Measurements from ENCODE around the gene ZC3H4.

The ZC3H4 gene

DNA sequence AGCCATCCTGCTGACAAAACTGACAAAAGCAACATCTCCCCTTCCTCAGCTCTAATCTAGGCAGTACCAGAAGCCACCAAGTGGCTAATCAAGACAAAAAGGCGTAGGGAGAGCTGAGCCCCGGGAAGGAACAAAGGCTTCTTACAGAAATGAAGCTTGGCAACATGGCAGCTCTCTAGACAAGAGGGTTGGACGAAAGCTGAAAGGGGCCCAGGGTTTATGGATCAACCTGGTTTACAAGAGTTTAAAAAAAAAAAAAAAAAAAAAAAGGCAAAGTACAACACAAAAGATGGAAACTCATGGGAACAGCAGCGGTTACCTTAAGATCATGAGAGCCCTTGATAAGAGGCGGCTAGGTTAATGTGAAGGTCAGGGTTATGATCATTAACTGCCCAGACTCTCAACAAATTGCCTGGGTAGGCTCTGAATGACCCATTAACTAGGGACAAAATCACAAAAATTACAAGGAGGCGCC, 14.0 kb downstream of the ZC3H4 start:
- Histone ChIP-seq H3K36me3 (ENCODE audit: control insufficient read depth in 5 of 5, insufficient read depth in 5 of 5, low read length in 5 of 5) (peaks cover 0 to 6% (median 0%) of the 10 kb centered on the region in 5 donors), H3K27ac (ENCODE audit: low read depth, low read length) (no peak overlapping the region), H3K4me1 (ENCODE audit: control insufficient read depth in 5 of 5, insufficient read depth in 5 of 5, low read length in 5 of 5) (peaks cover 5 to 56% (median 43%) of the 10 kb centered on the region in 5 donors), H3K4me3 (ENCODE audit: low read depth in 1 of 5, low read length in 5 of 5) (no peak overlapping the region), H3K9me3 (ENCODE audit: control insufficient read depth in 5 of 5, low read length in 5 of 5) (no peaks in the 10 kb centered on the region), H3K27me3 (ENCODE audit: control insufficient read depth in 5 of 5, insufficient read depth in 4 of 5, low read length in 5 of 5) (no peaks in the 10 kb centered on the region), H3K9ac (ENCODE audit: low read length in 5 of 5) (no peak overlapping the region)

GRCh38 chr19:47098608-47099007, 15.0 kb downstream of the ZC3H4 start:
- Histone ChIP-seq H3K9me3 (ENCODE audit: control insufficient read depth in 5 of 5, low read length in 5 of 5) (no peaks in the 10 kb centered on the region), H3K9ac (ENCODE audit: low read length in 5 of 5) (no peak overlapping the region), H3K4me3 (ENCODE audit: low read depth in 1 of 5, low read length in 5 of 5) (no peak overlapping the region), H3K27me3 (ENCODE audit: control insufficient read depth in 5 of 5, insufficient read depth in 4 of 5, low read length in 5 of 5) (no peaks in the 10 kb centered on the region), H3K36me3 (ENCODE audit: control insufficient read depth in 5 of 5, insufficient read depth in 5 of 5, low read length in 5 of 5) (peaks cover 0 to 13% (median 9%) of the 10 kb centered on the region in 5 donors), H3K4me1 (ENCODE audit: control insufficient read depth in 5 of 5, insufficient read depth in 5 of 5, low read length in 5 of 5) (peaks cover 5 to 65% (median 49%) of the 10 kb centered on the region in 5 donors), H3K27ac (ENCODE audit: low read depth, low read length) (peak overlapping the region; percentile 47)

- Histone ChIP-seq H3K27ac (ENCODE audit: low read depth, low read length) (peak overlapping the region; percentile 47), H3K4me1 (ENCODE audit: control insufficient read depth in 5 of 5, insufficient read depth in 5 of 5, low read length in 5 of 5) (peaks cover 5 to 61% (median 49%) of the 10 kb centered on the region in 5 donors), H3K9me3 (ENCODE audit: control insufficient read depth in 5 of 5, low read length in 5 of 5) (no peaks in the 10 kb centered on the region), H3K27me3 (ENCODE audit: control insufficient read depth in 5 of 5, insufficient read depth in 4 of 5, low read length in 5 of 5) (no peaks in the 10 kb centered on the region), H3K4me3 (ENCODE audit: low read depth in 1 of 5, low read length in 5 of 5) (peak overlapping the region; percentile 4 to 61 (median 55)), H3K36me3 (ENCODE audit: control insufficient read depth in 5 of 5, insufficient read depth in 5 of 5, low read length in 5 of 5) (peaks cover 0 to 18% (median 14%) of the 10 kb centered on the region in 5 donors), H3K9ac (ENCODE audit: low read length in 5 of 5) (peak overlapping the region; percentile 25 to 67 (median 56))
These were observed 16.0 kb downstream of the ZC3H4 start for GRCh38 chr19:47097396-47098201.

GRCh38 chr19:47096721-47097120, 16.9 kb downstream of the ZC3H4 start:
- no peaks in the 10 kb centered on the region for H3K27me3 ChIP-seq (ENCODE audit: control insufficient read depth in 5 of 5, insufficient read depth in 4 of 5, low read length in 5 of 5)
- H3K36me3 ChIP-seq (ENCODE audit: control insufficient read depth in 5 of 5, insufficient read depth in 5 of 5, low read length in 5 of 5) = peaks cover 2 to 26% (median 19%) of the 10 kb centered on the region in 5 donors
- no peak overlapping the region for H3K4me3 ChIP-seq (ENCODE audit: low read depth in 1 of 5, low read length in 5 of 5)
- H3K9me3 ChIP-seq (ENCODE audit: control insufficient read depth in 5 of 5, low read length in 5 of 5) = no peaks in the 10 kb centered on the region
- H3K9ac ChIP-seq (ENCODE audit: low read length in 5 of 5) = no peak overlapping the region
- peak overlapping the region; percentile 47 for H3K27ac ChIP-seq (ENCODE audit: low read depth, low read length)
- H3K4me1 ChIP-seq (ENCODE audit: control insufficient read depth in 5 of 5, insufficient read depth in 5 of 5, low read length in 5 of 5) = peaks cover 5 to 52% (median 43%) of the 10 kb centered on the region in 5 donors

- H3K4me3 ChIP-seq (ENCODE audit: low read depth in 1 of 5, low read length in 5 of 5) = no peak overlapping the region
- H3K4me1 ChIP-seq (ENCODE audit: control insufficient read depth in 5 of 5, insufficient read depth in 5 of 5, low read length in 5 of 5) = peaks cover 5 to 51% (median 42%) of the 10 kb centered on the region in 5 donors
- peaks cover 2 to 26% (median 19%) of the 10 kb centered on the region in 5 donors for H3K36me3 ChIP-seq (ENCODE audit: control insufficient read depth in 5 of 5, insufficient read depth in 5 of 5, low read length in 5 of 5)
- no peak overlapping the region for H3K27ac ChIP-seq (ENCODE audit: low read depth, low read length)
- H3K9ac ChIP-seq (ENCODE audit: low read length in 5 of 5) = no peak overlapping the region
- no peaks in the 10 kb centered on the region for H3K9me3 ChIP-seq (ENCODE audit: control insufficient read depth in 5 of 5, low read length in 5 of 5)
- no peaks in the 10 kb centered on the region for H3K27me3 ChIP-seq (ENCODE audit: control insufficient read depth in 5 of 5, insufficient read depth in 4 of 5, low read length in 5 of 5)
These were observed 17.4 kb downstream of the ZC3H4 start for GRCh38 chr19:47096100-47096704.

DNA sequence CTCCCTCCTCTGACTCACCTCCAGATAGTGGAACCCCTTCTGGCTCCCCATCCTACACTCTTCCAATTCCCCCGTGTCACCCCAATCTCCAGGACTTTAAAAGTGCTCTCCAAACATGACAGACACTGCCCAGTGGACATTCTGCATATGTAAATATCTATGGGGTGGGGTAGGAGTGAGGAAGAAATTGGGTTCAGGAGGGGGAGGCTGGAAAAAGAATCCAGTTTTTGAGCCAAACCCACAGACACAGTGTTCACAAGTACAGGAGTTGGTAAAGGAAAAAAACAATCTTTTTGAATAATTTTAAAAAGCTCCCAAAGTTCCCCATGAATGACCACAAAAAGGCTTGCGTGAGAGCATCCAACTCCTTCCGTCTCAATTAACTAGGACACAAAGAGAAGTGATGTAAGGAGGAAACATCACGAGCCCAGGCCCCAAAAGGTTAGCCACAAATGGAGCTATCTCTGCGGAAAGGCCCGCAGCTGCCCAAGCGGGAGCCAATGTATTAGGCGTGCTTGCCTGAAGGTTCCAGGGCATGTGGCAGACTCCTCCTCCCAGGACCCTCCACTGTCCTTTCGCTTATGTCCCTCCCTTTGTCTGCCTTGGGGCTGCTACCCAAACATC, 18.0 kb downstream of the ZC3H4 start:
- no peak overlapping the region for H3K4me3 ChIP-seq (ENCODE audit: low read depth in 1 of 5, low read length in 5 of 5)
- H3K9me3 ChIP-seq (ENCODE audit: control insufficient read depth in 5 of 5, low read length in 5 of 5) = no peaks in the 10 kb centered on the region
- H3K27me3 ChIP-seq (ENCODE audit: control insufficient read depth in 5 of 5, insufficient read depth in 4 of 5, low read length in 5 of 5) = no peaks in the 10 kb centered on the region
- peak overlapping the region in 1 of 5 donors; percentile 6 for H3K9ac ChIP-seq (ENCODE audit: low read length in 5 of 5)
- peaks cover 3 to 33% (median 24%) of the 10 kb centered on the region in 5 donors for H3K36me3 ChIP-seq (ENCODE audit: control insufficient read depth in 5 of 5, insufficient read depth in 5 of 5, low read length in 5 of 5)
- H3K4me1 ChIP-seq (ENCODE audit: control insufficient read depth in 5 of 5, insufficient read depth in 5 of 5, low read length in 5 of 5) = peaks cover 5 to 51% (median 42%) of the 10 kb centered on the region in 5 donors
- H3K27ac ChIP-seq (ENCODE audit: low read depth, low read length) = no peak overlapping the region

- Histone ChIP-seq H3K27me3 (ENCODE audit: control insufficient read depth in 5 of 5, insufficient read depth in 4 of 5, low read length in 5 of 5) (no peaks in the 10 kb centered on the region), H3K9me3 (ENCODE audit: control insufficient read depth in 5 of 5, low read length in 5 of 5) (no peaks in the 10 kb centered on the region), H3K4me1 (ENCODE audit: control insufficient read depth in 5 of 5, insufficient read depth in 5 of 5, low read length in 5 of 5) (peaks cover 5 to 51% (median 42%) of the 10 kb centered on the region in 5 donors), H3K9ac (ENCODE audit: low read length in 5 of 5) (peak overlapping the region in 3 of 5 donors; percentile 11 to 20 (median 17)), H3K27ac (ENCODE audit: low read depth, low read length) (peak overlapping the region; percentile 30), H3K4me3 (ENCODE audit: low read depth in 1 of 5, low read length in 5 of 5) (no peak overlapping the region), H3K36me3 (ENCODE audit: control insufficient read depth in 5 of 5, insufficient read depth in 5 of 5, low read length in 5 of 5) (peaks cover 4 to 40% (median 32%) of the 10 kb centered on the region in 5 donors)
These were observed 18.8 kb downstream of the ZC3H4 start for GRCh38 chr19:47094557-47095475.

GRCh38 chr19:47093841-47094240, 19.7 kb downstream of the ZC3H4 start:
- peaks cover 4 to 49% (median 40%) of the 10 kb centered on the region in 5 donors for H3K36me3 ChIP-seq (ENCODE audit: control insufficient read depth in 5 of 5, insufficient read depth in 5 of 5, low read length in 5 of 5)
- H3K9me3 ChIP-seq (ENCODE audit: control insufficient read depth in 5 of 5, low read length in 5 of 5) = no peaks in the 10 kb centered on the region
- no peak overlapping the region for H3K4me3 ChIP-seq (ENCODE audit: low read depth in 1 of 5, low read length in 5 of 5)
- peaks cover 5 to 47% (median 42%) of the 10 kb centered on the region in 5 donors for H3K4me1 ChIP-seq (ENCODE audit: control insufficient read depth in 5 of 5, insufficient read depth in 5 of 5, low read length in 5 of 5)
- H3K27ac ChIP-seq (ENCODE audit: low read depth, low read length) = no peak overlapping the region
- no peaks in the 10 kb centered on the region for H3K27me3 ChIP-seq (ENCODE audit: control insufficient read depth in 5 of 5, insufficient read depth in 4 of 5, low read length in 5 of 5)
- peak overlapping the region in 1 of 5 donors; percentile 13 for H3K9ac ChIP-seq (ENCODE audit: low read length in 5 of 5)

- Histone ChIP-seq H3K9ac (ENCODE audit: low read length in 5 of 5) (peak overlapping the region in 1 of 5 donors; percentile 13), H3K27me3 (ENCODE audit: control insufficient read depth in 5 of 5, insufficient read depth in 4 of 5, low read length in 5 of 5) (no peaks in the 10 kb centered on the region), H3K27ac (ENCODE audit: low read depth, low read length) (no peak overlapping the region), H3K36me3 (ENCODE audit: control insufficient read depth in 5 of 5, insufficient read depth in 5 of 5, low read length in 5 of 5) (peaks cover 4 to 55% (median 45%) of the 10 kb centered on the region in 5 donors), H3K4me3 (ENCODE audit: low read depth in 1 of 5, low read length in 5 of 5) (no peak overlapping the region), H3K9me3 (ENCODE audit: control insufficient read depth in 5 of 5, low read length in 5 of 5) (no peaks in the 10 kb centered on the region), H3K4me1 (ENCODE audit: control insufficient read depth in 5 of 5, insufficient read depth in 5 of 5, low read length in 5 of 5) (peaks cover 5 to 41% (median 36%) of the 10 kb centered on the region in 5 donors)
These were observed 20.3 kb downstream of the ZC3H4 start for GRCh38 chr19:47093254-47093653.

Measured in subcutaneous abdominal adipose tissue (tissue), 5 donors.